ENCODE data around the gene UGT1A8. TPM values are rescaled to one million over a fixed set of nuclear protein-coding genes. Genes with fewer than 3 reads are reported as not detected.
"Not testable (repeated sequence)": the region's sequence is repeated elsewhere in the genome, so short reads cannot be mapped to it uniquely, and the experiment has no call there.

The UGT1A8 gene
- total RNA-seq, 1 donor from 2014 or later, result 0.17 TPM

DNA sequence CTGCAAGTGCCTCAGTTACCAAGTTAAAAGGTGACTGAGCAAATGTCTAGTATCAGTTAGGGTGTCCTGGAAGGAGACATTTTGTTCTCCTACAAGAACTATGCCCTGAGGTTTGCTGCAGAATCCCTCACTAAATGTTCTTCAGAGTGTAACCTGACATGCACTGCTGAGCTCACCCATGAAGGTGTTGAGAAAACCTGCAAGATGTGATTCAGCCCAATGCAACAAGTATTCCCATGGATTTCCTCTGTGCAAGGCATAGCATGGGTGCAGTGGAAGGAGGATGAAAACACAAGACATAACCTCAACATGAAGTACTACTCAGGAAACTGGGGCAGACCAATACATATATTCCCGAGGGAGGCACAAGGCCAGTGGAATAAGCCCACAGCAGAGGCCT, 15.4 kb upstream of the UGT1A8 start:
- H3K4me3 Mint-ChIP-seq, result no peak overlapping the region
- H3K27ac Mint-ChIP-seq, result no peak overlapping the region
- no peak for DNase-seq (ENCODE audit: extremely low spot score, unreplicated experiment)
- TF ChIP-seq, protein P1, sequence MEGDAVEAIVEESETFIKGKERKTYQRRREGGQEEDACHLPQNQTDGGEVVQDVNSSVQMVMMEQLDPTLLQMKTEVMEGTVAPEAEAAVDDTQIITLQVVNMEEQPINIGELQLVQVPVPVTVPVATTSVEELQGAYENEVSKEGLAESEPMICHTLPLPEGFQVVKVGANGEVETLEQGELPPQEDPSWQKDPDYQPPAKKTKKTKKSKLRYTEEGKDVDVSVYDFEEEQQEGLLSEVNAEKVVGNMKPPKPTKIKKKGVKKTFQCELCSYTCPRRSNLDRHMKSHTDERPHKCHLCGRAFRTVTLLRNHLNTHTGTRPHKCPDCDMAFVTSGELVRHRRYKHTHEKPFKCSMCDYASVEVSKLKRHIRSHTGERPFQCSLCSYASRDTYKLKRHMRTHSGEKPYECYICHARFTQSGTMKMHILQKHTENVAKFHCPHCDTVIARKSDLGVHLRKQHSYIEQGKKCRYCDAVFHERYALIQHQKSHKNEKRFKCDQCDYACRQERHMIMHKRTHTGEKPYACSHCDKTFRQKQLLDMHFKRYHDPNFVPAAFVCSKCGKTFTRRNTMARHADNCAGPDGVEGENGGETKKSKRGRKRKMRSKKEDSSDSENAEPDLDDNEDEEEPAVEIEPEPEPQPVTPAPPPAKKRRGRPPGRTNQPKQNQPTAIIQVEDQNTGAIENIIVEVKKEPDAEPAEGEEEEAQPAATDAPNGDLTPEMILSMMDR (conservative IDR thresholded peaks at IDR 0.05), result no peak
- peaks cover 5% of the 10 kb centered on the region for H3K9me3 Mint-ChIP-seq
- no peaks in the 10 kb centered on the region for H3K4me1 Mint-ChIP-seq (ENCODE audit: unreplicated experiment)
- no peaks in the 10 kb centered on the region for H3K36me3 Mint-ChIP-seq
- peaks cover 8% of the 10 kb centered on the region for H3K27me3 Mint-ChIP-seq

DNA sequence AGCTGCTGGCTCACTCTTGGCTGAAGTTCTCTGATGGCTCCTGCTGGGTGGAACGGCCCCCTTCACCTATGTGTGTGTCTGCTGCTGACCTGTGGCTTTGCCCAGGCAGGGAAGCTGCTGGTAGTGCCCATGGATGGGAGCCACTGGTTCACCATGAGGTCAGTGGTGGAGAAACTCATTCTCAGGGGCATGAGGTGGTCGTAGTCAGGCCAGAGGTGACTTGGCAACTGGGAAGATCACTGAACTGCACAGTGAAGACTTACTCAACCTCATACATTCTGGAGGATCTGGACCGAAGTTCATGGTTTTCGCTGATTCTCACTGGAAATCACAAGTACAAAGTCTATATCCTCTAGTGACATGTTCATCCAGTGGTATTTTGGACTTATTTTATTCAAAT, 13.9 kb upstream of the UGT1A8 start:
- Mint-ChIP-seq H3K9me3 (peaks cover 5% of the 10 kb centered on the region), H3K27ac (no peak overlapping the region), H3K4me3 (no peak overlapping the region), H3K27me3 (peaks cover 8% of the 10 kb centered on the region), H3K4me1 (ENCODE audit: unreplicated experiment) (no peaks in the 10 kb centered on the region), H3K36me3 (no peaks in the 10 kb centered on the region)
- TF ChIP-seq, protein P1 (conservative IDR thresholded peaks at IDR 0.05), result no peak
- DNase-seq (ENCODE audit: extremely low spot score, unreplicated experiment), result no peak

DNA sequence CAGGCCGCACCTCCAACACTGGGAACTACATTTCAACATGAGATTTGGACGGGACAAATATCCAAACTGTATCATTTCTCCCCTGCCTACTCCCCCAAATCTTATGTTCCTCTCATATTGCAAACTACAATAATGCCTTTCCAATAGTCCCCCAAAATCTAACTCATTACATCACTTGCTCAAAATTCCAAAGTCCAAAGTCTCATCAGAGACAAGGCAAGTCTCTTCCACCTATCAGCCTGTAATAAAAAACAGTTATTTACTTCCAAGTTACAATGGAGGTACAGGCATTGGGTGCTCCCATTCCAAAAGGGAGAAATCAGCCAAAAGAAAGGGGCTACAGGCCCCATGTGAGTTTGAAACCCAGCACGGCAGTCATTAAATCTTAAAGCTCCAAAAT, 12.6 kb upstream of the UGT1A8 start:
- DNase-seq (ENCODE audit: extremely low spot score, unreplicated experiment), result no peak
- H3K9me3 Mint-ChIP-seq, result peaks cover 5% of the 10 kb centered on the region
- TF ChIP-seq, protein P1 (conservative IDR thresholded peaks at IDR 0.05), result no peak
- H3K4me3 Mint-ChIP-seq, result no peak overlapping the region
- no peaks in the 10 kb centered on the region for H3K36me3 Mint-ChIP-seq
- peaks cover 8% of the 10 kb centered on the region for H3K27me3 Mint-ChIP-seq
- no peaks in the 10 kb centered on the region for H3K4me1 Mint-ChIP-seq (ENCODE audit: unreplicated experiment)
- H3K27ac Mint-ChIP-seq, result no peak overlapping the region

DNA sequence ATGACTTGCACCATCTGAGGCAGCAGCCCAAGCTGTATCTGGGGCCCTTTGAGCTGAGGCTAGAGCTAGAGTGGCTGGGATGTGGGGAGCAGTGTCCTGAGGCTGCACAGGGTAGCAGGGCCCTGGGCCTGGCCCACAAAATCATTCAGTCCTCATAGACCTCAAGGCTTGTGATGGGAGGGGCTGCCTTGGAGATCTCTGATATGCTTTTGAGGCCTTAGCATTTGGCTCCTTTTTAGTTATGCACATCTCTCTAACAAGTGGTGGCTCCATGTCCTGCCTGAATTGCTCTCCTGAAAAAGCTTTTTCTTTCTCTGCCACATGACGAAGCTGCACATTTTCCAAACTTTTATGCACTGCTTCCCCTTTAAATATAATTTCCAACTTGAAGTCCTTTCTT, 11.8 kb upstream of the UGT1A8 start:
- H3K36me3 Mint-ChIP-seq, result no peaks in the 10 kb centered on the region
- DNase-seq (ENCODE audit: extremely low spot score, unreplicated experiment), result no peak
- H3K27me3 Mint-ChIP-seq, result peaks cover 5% of the 10 kb centered on the region
- no peaks in the 10 kb centered on the region for H3K4me1 Mint-ChIP-seq (ENCODE audit: unreplicated experiment)
- TF ChIP-seq, protein P1 (conservative IDR thresholded peaks at IDR 0.05), result no peak
- peaks cover 5% of the 10 kb centered on the region for H3K9me3 Mint-ChIP-seq
- H3K4me3 Mint-ChIP-seq, result no peak overlapping the region
- no peak overlapping the region for H3K27ac Mint-ChIP-seq

DNA sequence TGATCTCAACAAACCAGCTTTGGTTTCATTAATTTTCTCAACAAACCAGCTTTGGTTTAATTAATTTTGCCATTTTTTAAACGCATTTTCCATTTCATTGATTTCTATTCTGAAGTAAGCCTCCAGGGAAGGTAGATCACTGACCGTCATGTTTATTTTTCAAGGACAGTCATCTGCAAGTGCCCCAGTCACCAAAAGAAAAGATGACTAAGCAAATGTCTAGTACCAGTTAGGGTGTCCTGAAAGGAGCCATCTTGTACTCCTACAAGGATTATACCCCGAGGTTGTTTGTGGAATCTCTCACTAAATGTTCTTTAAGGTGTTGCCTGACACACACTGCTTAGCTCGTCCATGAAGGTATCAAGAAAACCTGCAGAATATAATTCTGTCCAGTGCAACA, 6.1 kb upstream of the UGT1A8 start:
- H3K27me3 Mint-ChIP-seq, result peaks cover 21% of the 10 kb centered on the region
- H3K4me3 Mint-ChIP-seq, result no peak overlapping the region
- TF ChIP-seq, protein P1 (conservative IDR thresholded peaks at IDR 0.05), result no peak
- H3K9me3 Mint-ChIP-seq, result no peaks in the 10 kb centered on the region
- no peak for DNase-seq (ENCODE audit: extremely low spot score, unreplicated experiment)
- no peak overlapping the region for H3K27ac Mint-ChIP-seq
- no peaks in the 10 kb centered on the region for H3K4me1 Mint-ChIP-seq (ENCODE audit: unreplicated experiment)
- H3K36me3 Mint-ChIP-seq, result no peaks in the 10 kb centered on the region

DNA sequence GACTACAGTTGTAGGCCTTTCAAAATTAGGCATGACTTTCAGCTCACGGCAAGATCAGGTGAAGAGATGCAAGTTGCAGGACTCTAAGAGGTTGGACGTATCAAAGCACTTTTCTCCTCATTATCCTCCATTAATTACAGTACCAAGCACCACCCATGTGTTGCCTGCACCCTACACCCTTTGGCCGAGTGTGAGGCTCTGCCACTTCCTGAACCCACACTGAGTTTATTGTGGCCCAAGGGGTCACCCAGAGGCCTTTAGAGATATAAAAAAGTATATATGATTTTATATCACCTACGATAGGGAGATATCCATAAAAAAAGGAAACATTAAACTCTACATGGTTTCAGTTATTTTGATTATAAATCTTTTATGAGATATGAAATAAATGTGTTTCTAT, 2.8 kb downstream of the UGT1A8 start:
- no peak for DNase-seq (ENCODE audit: extremely low spot score, unreplicated experiment)
- no peaks in the 10 kb centered on the region for H3K36me3 Mint-ChIP-seq
- no peak overlapping the region for H3K27ac Mint-ChIP-seq
- TF ChIP-seq, protein P1 (conservative IDR thresholded peaks at IDR 0.05), result no peak
- no peak overlapping the region for H3K4me3 Mint-ChIP-seq
- H3K9me3 Mint-ChIP-seq, result peaks cover 4% of the 10 kb centered on the region
- no peaks in the 10 kb centered on the region for H3K4me1 Mint-ChIP-seq (ENCODE audit: unreplicated experiment)
- H3K27me3 Mint-ChIP-seq, result peaks cover 26% of the 10 kb centered on the region

DNA sequence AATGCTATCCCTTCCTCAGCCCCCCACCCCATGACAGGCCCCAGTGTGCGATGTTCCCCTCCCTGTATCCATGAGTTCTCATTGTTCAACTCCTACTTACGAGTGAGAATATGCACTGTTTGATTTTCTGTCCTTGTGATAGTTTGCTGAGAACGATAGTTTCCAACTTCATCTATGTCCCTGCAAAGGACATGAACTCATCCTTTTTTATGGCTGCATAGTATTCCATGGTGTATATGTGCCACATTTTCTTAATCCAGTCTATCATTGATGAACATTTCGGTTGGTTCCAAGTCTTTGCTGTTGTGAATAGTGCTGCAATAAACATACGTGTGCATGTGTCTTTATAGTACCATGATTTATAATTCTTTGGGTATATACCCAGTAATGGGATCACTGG, 4.4 kb downstream of the UGT1A8 start:
- H3K4me3 Mint-ChIP-seq; H3K27ac Mint-ChIP-seq; H3K4me1 Mint-ChIP-seq (ENCODE audit: unreplicated experiment); H3K36me3 Mint-ChIP-seq; H3K9me3 Mint-ChIP-seq; DNase-seq (ENCODE audit: extremely low spot score, unreplicated experiment): not testable (repeated sequence)
- H3K27me3 Mint-ChIP-seq, result peaks cover 23% of the 10 kb centered on the region

All from type B pancreatic cell (in vitro differentiated cells).